Epithelial cell of prostate (primary cell): Measurements from ENCODE around the gene ACADS.
A peak's percentile ranks its signal among the peaks of the same experiment; 100 is the strongest.

ENCODE experiments used
- DNase-seq: peaks from one replicate; pipeline ENCODE4 v3.0.0-alpha.2; 2011; ENCODE audit warnings: low read depth, low spot score
- H3K27ac ChIP-seq: fragments of 450-650 bp; 2 replicates; pipeline ENCODE4 v1.5.1; 2017; ENCODE audit warnings: mild to moderate bottlenecking

The ACADS gene

GRCh38 chr12:120698665-120699064 is 27.0 kb upstream of the ACADS start:
- H3K27ac ChIP-seq, result no peak overlapping the region
- DNase-seq, result no peak

- no peak for DNase-seq
Measured at GRCh38 chr12:120699553-120699952, 26.1 kb upstream of the ACADS start.

GRCh38 chr12:120700886-120701285 is 24.7 kb upstream of the ACADS start:
- DNase-seq, result no peak
- no peak overlapping the region for H3K27ac ChIP-seq

More at GRCh38 chr12:120699553-120699952, 26.1 kb upstream of the ACADS start:
- H3K27ac ChIP-seq, result no peak overlapping the region

- DNase-seq, result no peak
- H3K27ac ChIP-seq, result no peak overlapping the region
Measured at GRCh38 chr12:120702637-120703036, 23.0 kb upstream of the ACADS start.

GRCh38 chr12:120703311-120703942 is 22.2 kb upstream of the ACADS start:
- no peak for DNase-seq
- no peak overlapping the region for H3K27ac ChIP-seq

- DNase-seq, result no peak
- H3K27ac ChIP-seq, result no peak overlapping the region
Measured at GRCh38 chr12:120705618-120706017, 20.0 kb upstream of the ACADS start.

- no peak for DNase-seq
- H3K27ac ChIP-seq, result no peak overlapping the region
Measured at GRCh38 chr12:120706029-120706428, 19.6 kb upstream of the ACADS start.

GRCh38 chr12:120708651-120709050 is 17.0 kb upstream of the ACADS start:
- DNase-seq, result no peak

GRCh38 chr12:120710031-120710804 is 15.4 kb upstream of the ACADS start, which contains the start of gene UNC119B:
UNC119B (plus strand) TSS chr12:120710458; CDS start chr12:120710475, 17 bp downstream.
- peak within 1 kb of the TSS; percentile 39 for H3K27ac ChIP-seq
- DNase-seq, result no peak

More at GRCh38 chr12:120708651-120709050, 17.0 kb upstream of the ACADS start:
- no peak overlapping the region for H3K27ac ChIP-seq

GRCh38 chr12:120710805-120711296 is 14.8 kb upstream of the ACADS start:
- H3K27ac ChIP-seq, result peak overlapping the region; percentile 39
- no peak for DNase-seq

GRCh38 chr12:120711411-120711810 is 14.2 kb upstream of the ACADS start:
- peak overlapping the region; percentile 39 for H3K27ac ChIP-seq

GRCh38 chr12:120712610-120713009 is 13.0 kb upstream of the ACADS start:
- H3K27ac ChIP-seq, result no peak overlapping the region

More at GRCh38 chr12:120711411-120711810, 14.2 kb upstream of the ACADS start:
- DNase-seq, result no peak

GRCh38 chr12:120713861-120714482 is 11.7 kb upstream of the ACADS start:
- DNase-seq, result peak; percentile 10
- H3K27ac ChIP-seq, result no peak overlapping the region

More at GRCh38 chr12:120712610-120713009, 13.0 kb upstream of the ACADS start:
- DNase-seq, result no peak

- no peak overlapping the region for H3K27ac ChIP-seq
- no peak for DNase-seq
Measured at GRCh38 chr12:120718055-120718454, 7.6 kb upstream of the ACADS start.

- DNase-seq, result no peak
- no peak overlapping the region for H3K27ac ChIP-seq
Measured at GRCh38 chr12:120719072-120719471, 6.6 kb upstream of the ACADS start.

- H3K27ac ChIP-seq, result no peak overlapping the region
Measured at GRCh38 chr12:120719496-120720233, 6.0 kb upstream of the ACADS start.

GRCh38 chr12:120720234-120720986 is 5.2 kb upstream of the ACADS start:
- peak; percentile 24 for DNase-seq
- no peak overlapping the region for H3K27ac ChIP-seq

More at GRCh38 chr12:120719496-120720233, 6.0 kb upstream of the ACADS start:
- DNase-seq, result no peak

GRCh38 chr12:120720987-120721801 is 4.4 kb upstream of the ACADS start:
- H3K27ac ChIP-seq, result no peak overlapping the region
- no peak for DNase-seq

- no peak for DNase-seq
- no peak overlapping the region for H3K27ac ChIP-seq
Measured at GRCh38 chr12:120721866-120722265, 3.8 kb upstream of the ACADS start.
